ENCODE data around the gene GAREM1.

Gene GAREM1

GRCh38 chr18:32443706-32444215 is 26.9 kb downstream of the GAREM1 start:
- ATAC-seq (ENCODE audit: low read depth), result no peak
- no peak for DNase-seq (ENCODE audit: low spot score in 2 of 2)

GRCh38 chr18:32443033-32443705 is 27.5 kb downstream of the GAREM1 start:
- Mint-ChIP-seq H3K36me3 (no peaks in the 10 kb centered on the region), H3K27me3 (peaks cover 6% of the 10 kb centered on the region), H3K9me3 (no peaks in the 10 kb centered on the region), H3K4me1 (no peaks in the 10 kb centered on the region), H3K4me3 (no peak overlapping the region), H3K27ac (no peak overlapping the region)
- ATAC-seq (ENCODE audit: low read depth), result no peak
- no peak for DNase-seq (ENCODE audit: low spot score in 2 of 2)

More at GRCh38 chr18:32443706-32444215, 26.9 kb downstream of the GAREM1 start:
- Mint-ChIP-seq H3K9me3 (no peaks in the 10 kb centered on the region), H3K4me1 (no peaks in the 10 kb centered on the region), H3K36me3 (no peaks in the 10 kb centered on the region), H3K4me3 (no peak overlapping the region), H3K27me3 (peaks cover 6% of the 10 kb centered on the region), H3K27ac (no peak overlapping the region)

GRCh38 chr18:32442575-32442974 is 28.1 kb downstream of the GAREM1 start:
- peaks cover 6% of the 10 kb centered on the region for H3K27me3 Mint-ChIP-seq
- no peak for ATAC-seq (ENCODE audit: low read depth)
- H3K4me3 Mint-ChIP-seq, result no peak overlapping the region

GRCh38 chr18:32441533-32441932 is 29.1 kb downstream of the GAREM1 start:
- Mint-ChIP-seq H3K27ac (no peak overlapping the region), H3K9me3 (no peaks in the 10 kb centered on the region), H3K27me3 (peaks cover 6% of the 10 kb centered on the region), H3K36me3 (no peaks in the 10 kb centered on the region), H3K4me3 (no peak overlapping the region), H3K4me1 (no peaks in the 10 kb centered on the region)
- ATAC-seq (ENCODE audit: low read depth), result no peak
- no peak for DNase-seq (ENCODE audit: low spot score in 2 of 2)

More at GRCh38 chr18:32442575-32442974, 28.1 kb downstream of the GAREM1 start:
- H3K27ac Mint-ChIP-seq, result no peak overlapping the region
- DNase-seq (ENCODE audit: low spot score in 2 of 2), result no peak
- H3K4me1 Mint-ChIP-seq, result no peaks in the 10 kb centered on the region
- no peaks in the 10 kb centered on the region for H3K9me3 Mint-ChIP-seq
- no peaks in the 10 kb centered on the region for H3K36me3 Mint-ChIP-seq

GRCh38 chr18:32440518-32440917 is 30.2 kb downstream of the GAREM1 start:
- H3K27ac Mint-ChIP-seq, result no peak overlapping the region
- ATAC-seq (ENCODE audit: low read depth), result no peak

GRCh38 chr18:32439802-32440201 is 30.9 kb downstream of the GAREM1 start:
- Mint-ChIP-seq H3K9me3 (no peaks in the 10 kb centered on the region), H3K27me3 (peaks cover 6% of the 10 kb centered on the region), H3K4me1 (no peaks in the 10 kb centered on the region), H3K27ac (no peak overlapping the region), H3K36me3 (no peaks in the 10 kb centered on the region), H3K4me3 (no peak overlapping the region)
- no peak for DNase-seq (ENCODE audit: low spot score in 2 of 2)
- no peak for ATAC-seq (ENCODE audit: low read depth)

More at GRCh38 chr18:32440518-32440917, 30.2 kb downstream of the GAREM1 start:
- no peak overlapping the region for H3K4me3 Mint-ChIP-seq
- H3K9me3 Mint-ChIP-seq, result no peaks in the 10 kb centered on the region
- peaks cover 6% of the 10 kb centered on the region for H3K27me3 Mint-ChIP-seq
- DNase-seq (ENCODE audit: low spot score in 2 of 2), result no peak
- no peaks in the 10 kb centered on the region for H3K36me3 Mint-ChIP-seq
- H3K4me1 Mint-ChIP-seq, result no peaks in the 10 kb centered on the region

GRCh38 chr18:32439241-32439640 is 31.4 kb downstream of the GAREM1 start:
- no peak for DNase-seq (ENCODE audit: low spot score in 2 of 2)
- Mint-ChIP-seq H3K36me3 (no peaks in the 10 kb centered on the region), H3K4me3 (no peak overlapping the region), H3K9me3 (no peaks in the 10 kb centered on the region), H3K27ac (no peak overlapping the region), H3K4me1 (no peaks in the 10 kb centered on the region), H3K27me3 (peaks cover 6% of the 10 kb centered on the region)
- no peak for ATAC-seq (ENCODE audit: low read depth)

- H3K9me3 Mint-ChIP-seq, result no peaks in the 10 kb centered on the region
- no peak for DNase-seq (ENCODE audit: low spot score in 2 of 2)
- ATAC-seq (ENCODE audit: low read depth), result no peak
- no peaks in the 10 kb centered on the region for H3K36me3 Mint-ChIP-seq
- H3K27ac Mint-ChIP-seq, result no peak overlapping the region
- peaks cover 3% of the 10 kb centered on the region for H3K27me3 Mint-ChIP-seq
- no peaks in the 10 kb centered on the region for H3K4me1 Mint-ChIP-seq
- H3K4me3 Mint-ChIP-seq, result no peak overlapping the region
Observed at GRCh38 chr18:32438173-32438572, 32.5 kb downstream of the GAREM1 start.

- H3K27ac Mint-ChIP-seq, result no peak overlapping the region
- peaks cover 3% of the 10 kb centered on the region for H3K27me3 Mint-ChIP-seq
- no peaks in the 10 kb centered on the region for H3K36me3 Mint-ChIP-seq
- DNase-seq (ENCODE audit: low spot score in 2 of 2) (no peak), ATAC-seq (ENCODE audit: low read depth) (no peak)
- H3K9me3 Mint-ChIP-seq, result no peaks in the 10 kb centered on the region
- no peak overlapping the region for H3K4me3 Mint-ChIP-seq
- no peaks in the 10 kb centered on the region for H3K4me1 Mint-ChIP-seq
Observed at GRCh38 chr18:32437100-32437834, 33.4 kb downstream of the GAREM1 start.

GRCh38 chr18:32435631-32436500 is 34.8 kb downstream of the GAREM1 start:
- Mint-ChIP-seq H3K4me1 (no peaks in the 10 kb centered on the region), H3K9me3 (peaks cover 1% of the 10 kb centered on the region), H3K4me3 (no peak overlapping the region), H3K27me3 (peaks cover 5% of the 10 kb centered on the region), H3K36me3 (peaks cover 2% of the 10 kb centered on the region), H3K27ac (no peak overlapping the region)
- ATAC-seq (ENCODE audit: low read depth) (no peak), DNase-seq (ENCODE audit: low spot score in 2 of 2) (no peak)

- peaks cover 2% of the 10 kb centered on the region for H3K27me3 Mint-ChIP-seq
Observed at GRCh38 chr18:32431753-32432152, 38.9 kb downstream of the GAREM1 start.

GRCh38 chr18:32429402-32429801 is 41.3 kb downstream of the GAREM1 start:
- Mint-ChIP-seq H3K27me3 (peaks cover 2% of the 10 kb centered on the region), H3K4me1 (no peaks in the 10 kb centered on the region), H3K4me3 (no peak overlapping the region), H3K9me3 (peaks cover 3% of the 10 kb centered on the region), H3K27ac (no peak overlapping the region), H3K36me3 (peaks cover 2% of the 10 kb centered on the region)
- DNase-seq (ENCODE audit: low spot score in 2 of 2) (no peak), ATAC-seq (ENCODE audit: low read depth) (no peak)

More at GRCh38 chr18:32431753-32432152, 38.9 kb downstream of the GAREM1 start:
- no peak overlapping the region for H3K27ac Mint-ChIP-seq
- H3K9me3 Mint-ChIP-seq, result peaks cover 3% of the 10 kb centered on the region
- no peak for ATAC-seq (ENCODE audit: low read depth)
- peaks cover 2% of the 10 kb centered on the region for H3K36me3 Mint-ChIP-seq
- DNase-seq (ENCODE audit: low spot score in 2 of 2), result no peak
- H3K4me1 Mint-ChIP-seq, result no peaks in the 10 kb centered on the region
- no peak overlapping the region for H3K4me3 Mint-ChIP-seq

GRCh38 chr18:32427084-32427900 is 43.4 kb downstream of the GAREM1 start:
- no peaks in the 10 kb centered on the region for H3K4me1 Mint-ChIP-seq
- no peak overlapping the region for H3K4me3 Mint-ChIP-seq
- no peak overlapping the region for H3K27ac Mint-ChIP-seq
- H3K9me3 Mint-ChIP-seq, result peaks cover 3% of the 10 kb centered on the region
- peaks cover 2% of the 10 kb centered on the region for H3K36me3 Mint-ChIP-seq
- no peak for ATAC-seq (ENCODE audit: low read depth)
- peaks cover 2% of the 10 kb centered on the region for H3K27me3 Mint-ChIP-seq
- DNase-seq (ENCODE audit: low spot score in 2 of 2), result no peak

Measured in memory B cell (primary cell).